CD4-positive, alpha-beta T cell treated with Interferon gamma for 1 hour (primary cell): ENCODE measurements around the gene DDR2.

Source experiments
- DNase-seq: peaks from one replicate; pipeline ENCODE4 v3.0.0-alpha.2; 2020

The DDR2 gene

DNA sequence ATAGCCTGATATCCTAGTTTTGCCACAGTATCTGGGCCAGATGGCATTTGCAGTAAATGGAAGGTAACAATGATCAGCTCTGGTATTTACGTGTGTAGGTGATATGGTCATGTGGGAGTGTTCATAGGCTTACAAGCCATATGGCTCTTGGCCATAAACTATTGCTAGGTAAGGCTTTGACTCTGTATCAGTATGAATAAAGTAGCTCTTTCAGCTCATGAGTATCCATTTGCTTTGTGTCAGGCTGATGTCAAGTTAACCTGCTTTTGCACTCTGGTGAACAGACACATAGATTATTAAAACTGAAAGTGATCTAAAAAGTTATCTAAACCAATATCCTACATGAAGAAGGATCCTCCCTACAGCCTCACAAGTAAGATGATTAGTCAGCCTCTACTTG, 69.0 kb downstream of the DDR2 start:
- no peak for DNase-seq

GRCh38 chr1:162702628-162703027, 70.4 kb downstream of the DDR2 start:
- DNase-seq = no peak

DNA sequence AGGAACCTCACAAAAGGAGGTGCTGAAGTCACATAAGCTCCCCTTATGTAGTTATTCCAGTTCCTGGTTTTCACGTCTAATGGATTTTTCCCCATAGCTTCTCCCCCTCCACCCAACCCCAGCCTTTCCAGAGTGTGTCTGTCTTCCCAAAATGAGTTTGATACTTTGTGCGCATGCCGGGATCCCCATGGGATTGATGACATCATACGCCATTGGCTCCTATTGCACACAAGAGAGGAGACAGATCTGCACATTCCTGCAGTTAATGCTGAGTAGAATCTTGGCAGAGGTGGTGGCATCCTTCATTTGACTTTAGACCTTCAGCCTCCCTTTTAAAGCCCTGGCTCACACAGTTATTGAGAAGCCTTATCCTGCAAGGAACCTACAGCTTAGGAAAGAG, 71.4 kb downstream of the DDR2 start:
- DNase-seq = no peak

DNA sequence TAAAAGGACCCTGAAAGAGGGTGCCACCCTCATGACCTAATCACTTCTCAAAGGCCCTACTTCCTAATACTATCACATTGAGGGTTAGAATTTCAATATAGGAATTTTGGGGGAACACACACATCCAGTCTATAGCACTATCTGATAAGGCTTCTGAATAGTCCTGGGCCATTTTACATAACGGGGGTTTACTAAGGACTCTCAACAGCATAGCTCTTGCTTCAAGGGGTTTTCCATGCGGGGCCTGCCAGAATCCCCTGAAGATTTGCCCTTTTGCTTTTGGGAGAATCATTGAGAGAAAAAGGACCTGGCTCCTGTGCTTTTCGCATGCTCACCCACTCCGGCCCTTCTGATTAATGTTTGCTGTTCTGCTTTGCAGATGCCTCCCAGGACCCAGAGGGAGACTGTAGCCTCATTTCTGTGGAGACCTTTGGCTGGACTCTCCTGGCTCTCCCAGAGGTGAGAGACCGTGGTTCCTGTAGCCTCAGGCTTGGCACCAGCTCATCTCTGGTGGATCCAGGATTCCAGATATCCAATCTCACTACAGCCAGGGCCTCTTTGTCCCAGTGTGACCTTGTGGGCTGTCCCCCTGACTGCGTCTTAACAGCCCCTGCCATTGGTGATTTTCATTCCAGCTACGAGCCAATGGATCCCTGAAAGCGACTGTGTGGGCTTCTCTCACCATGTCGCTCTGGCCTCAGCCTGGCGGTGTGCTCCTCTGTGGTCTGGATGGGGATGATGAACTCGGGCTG, 72.6 kb downstream of the DDR2 start:
- no peak for DNase-seq

- DNase-seq = no peak
These were observed 73.7 kb downstream of the DDR2 start for GRCh38 chr1:162706003-162706402.

DNA sequence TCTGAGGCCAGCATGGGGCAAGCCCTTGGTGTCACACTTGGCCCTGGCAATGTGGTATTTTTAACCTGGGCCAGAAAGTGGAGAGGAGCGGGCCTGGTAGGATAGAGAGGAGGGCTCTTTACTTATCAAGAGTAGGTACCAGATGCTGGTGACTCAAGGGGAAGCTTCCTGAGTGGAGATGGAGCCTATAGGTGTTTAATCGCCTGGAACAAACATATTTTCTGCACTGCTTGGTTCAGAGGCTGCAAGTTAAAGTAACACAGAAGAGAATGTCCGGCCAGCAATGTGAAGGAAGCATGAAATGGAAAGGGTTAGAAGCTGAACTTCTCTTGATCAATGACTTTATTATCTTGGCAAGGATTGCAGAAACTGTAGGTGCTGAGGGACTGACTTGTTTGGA, 74.3 kb downstream of the DDR2 start:
- no peak for DNase-seq

- DNase-seq = no peak
These were observed 76.0 kb downstream of the DDR2 start for GRCh38 chr1:162708286-162708685.

DNA sequence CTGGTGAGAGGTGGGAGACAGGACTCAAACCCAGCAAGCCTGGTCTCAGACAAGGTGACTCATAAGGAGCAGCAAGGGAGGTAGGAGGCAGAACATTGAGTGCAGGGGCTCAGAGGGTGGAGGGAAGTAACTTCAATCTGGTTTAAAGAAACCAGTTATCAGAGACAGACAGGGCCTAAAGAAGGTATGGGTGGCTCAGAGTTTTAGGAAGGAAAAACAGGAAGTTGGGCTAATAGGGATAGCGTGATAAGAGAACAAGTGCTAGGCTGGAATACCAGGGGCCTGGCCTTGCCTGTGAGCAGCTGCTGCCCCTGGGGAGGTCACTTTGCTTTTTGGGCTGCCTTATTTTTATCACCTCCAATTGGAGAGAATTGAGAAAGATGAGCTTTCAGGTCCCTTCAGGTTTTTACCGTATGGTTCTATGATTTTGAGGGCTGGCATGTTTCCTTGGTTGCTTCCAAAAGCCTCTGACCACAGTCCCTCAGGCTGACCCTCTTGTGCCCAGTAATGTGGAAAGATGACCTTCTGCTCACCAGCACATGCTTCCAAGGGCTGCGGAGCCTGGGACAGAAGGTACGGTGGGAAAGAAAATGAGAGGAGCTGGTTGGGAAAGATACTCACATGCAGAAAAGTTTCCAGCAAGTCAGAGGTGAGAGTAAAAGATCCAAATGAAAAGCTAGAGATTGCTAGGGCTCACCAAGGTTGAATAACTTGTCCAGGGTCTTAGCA, 77.0 kb downstream of the DDR2 start:
- DNase-seq = no peak

- DNase-seq = no peak
These were observed 77.6 kb downstream of the DDR2 start for GRCh38 chr1:162709870-162710269.

DNA sequence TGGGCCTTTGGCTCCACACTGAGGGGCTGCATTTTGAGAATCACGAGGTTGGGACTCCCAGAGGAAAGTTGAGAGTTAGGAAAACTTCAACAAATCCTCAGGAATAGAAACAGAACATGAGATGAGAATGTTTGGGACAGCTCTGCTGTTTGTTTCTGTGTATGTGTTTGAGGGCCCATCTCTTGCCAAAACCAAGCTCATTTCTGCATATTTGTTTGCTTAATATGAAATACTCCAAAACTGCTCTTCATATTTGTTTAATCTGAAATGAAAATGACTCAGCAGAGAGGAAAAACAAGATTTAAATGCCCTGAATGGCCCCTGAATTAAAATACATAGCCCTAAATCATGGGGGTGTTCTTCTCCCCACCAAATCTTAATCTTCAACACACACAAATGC, 78.1 kb downstream of the DDR2 start:
- no peak for DNase-seq

GRCh38 chr1:162710780-162711465, 78.7 kb downstream of the DDR2 start:
- DNase-seq = no peak

DNA sequence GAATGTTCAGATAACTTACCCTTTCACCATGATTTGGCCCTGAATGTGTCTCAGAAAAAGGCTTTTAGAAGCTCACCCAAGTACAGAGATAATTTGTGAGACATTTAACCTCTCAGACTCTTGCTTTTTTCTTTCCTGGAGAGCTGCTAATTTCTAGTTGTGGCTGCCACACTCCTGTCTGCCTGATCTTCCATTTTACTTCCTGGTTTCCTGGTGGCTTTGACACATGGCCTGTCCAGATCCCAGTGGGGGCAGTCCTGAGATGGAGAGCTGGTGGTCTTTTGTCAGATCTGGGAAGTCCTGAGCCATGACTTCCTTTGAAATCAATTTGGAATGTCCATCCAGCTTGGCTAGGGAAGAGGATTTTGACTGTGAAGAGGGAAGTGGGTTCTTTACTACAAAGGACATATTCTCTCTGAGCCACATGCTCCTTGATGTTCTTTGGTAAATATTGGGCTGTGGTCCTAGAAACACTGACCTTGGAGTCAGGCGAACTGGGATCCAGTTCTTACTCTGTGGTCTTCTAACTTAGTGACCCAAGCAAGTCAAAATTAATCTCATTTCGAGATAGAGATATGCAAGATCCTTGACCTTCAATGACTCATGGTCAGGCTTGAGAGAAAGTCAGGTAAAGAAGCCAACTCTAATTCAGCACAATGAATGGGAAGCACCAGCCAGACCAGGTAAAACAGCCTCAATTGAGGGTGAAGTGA, 80.2 kb downstream of the DDR2 start:
- no peak for DNase-seq

DNA sequence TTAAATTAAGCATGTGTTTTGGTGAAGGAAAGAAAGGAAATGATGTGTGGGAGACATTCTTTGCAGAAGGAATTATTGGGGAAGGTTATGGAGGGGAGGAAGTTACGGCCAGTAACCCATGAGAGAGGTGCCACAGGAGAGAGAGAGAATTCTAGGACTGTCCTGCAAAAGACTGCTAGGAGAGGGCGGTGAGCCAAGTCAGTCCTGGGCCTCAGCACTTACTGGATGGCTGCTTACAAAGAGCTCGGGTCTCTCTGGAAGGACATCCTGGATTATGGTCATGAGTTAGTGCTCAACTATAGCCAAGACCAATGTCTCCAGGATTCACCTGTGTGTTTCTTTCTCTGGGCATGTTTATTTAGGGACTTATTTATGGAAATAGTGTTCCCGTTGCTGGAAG, 83.9 kb downstream of the DDR2 start:
- DNase-seq = no peak

DNA sequence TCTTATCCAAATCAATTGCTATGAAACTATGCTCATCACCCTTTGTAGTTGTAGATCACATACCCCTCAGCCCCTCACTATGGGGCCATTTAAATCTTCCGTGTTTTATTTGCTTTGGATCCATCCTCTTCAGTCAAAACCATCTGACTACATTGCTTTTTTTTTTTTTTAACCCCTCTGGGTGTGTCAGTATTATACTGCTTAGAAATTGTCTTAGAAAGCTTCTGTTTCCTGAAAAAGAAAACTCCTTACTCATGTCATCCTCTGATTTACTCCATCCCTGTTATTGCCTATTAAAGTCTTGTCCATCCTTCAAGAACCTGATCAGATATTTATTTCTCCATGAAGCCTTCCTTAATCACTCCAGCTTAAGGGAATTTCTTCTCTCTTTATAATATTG, 84.3 kb downstream of the DDR2 start:
- DNase-seq = no peak

- no peak for DNase-seq
These were observed 85.4 kb downstream of the DDR2 start for GRCh38 chr1:162717548-162718184.

- no peak for DNase-seq
These were observed 87.4 kb downstream of the DDR2 start for GRCh38 chr1:162719678-162720077.

GRCh38 chr1:162720996-162721395, 88.7 kb downstream of the DDR2 start:
- DNase-seq = no peak

DNA sequence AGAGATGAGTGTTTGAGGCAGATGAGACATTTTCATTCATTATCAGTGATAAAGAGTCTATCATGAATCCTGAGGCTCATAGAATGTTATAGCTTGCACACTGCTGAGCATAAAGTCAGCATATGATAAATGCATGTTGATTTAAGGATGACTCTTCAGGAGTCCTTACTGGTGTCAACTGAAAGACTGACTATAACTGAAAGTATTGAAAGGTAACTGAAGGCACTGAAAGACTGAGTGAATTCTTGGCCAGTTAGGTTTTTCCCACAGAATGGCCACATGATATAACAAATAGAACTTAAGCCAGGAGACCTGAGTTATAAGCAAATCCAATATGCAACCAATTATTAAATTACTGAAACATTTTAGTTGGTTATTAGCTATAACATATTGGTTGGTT, 89.2 kb downstream of the DDR2 start:
- no peak for DNase-seq

- DNase-seq = no peak
These were observed 89.8 kb downstream of the DDR2 start for GRCh38 chr1:162722036-162722435.

GRCh38 chr1:162724583-162725120, 92.4 kb downstream of the DDR2 start:
- no peak for DNase-seq

- DNase-seq = no peak
These were observed 93.1 kb downstream of the DDR2 start for GRCh38 chr1:162725301-162725837.

- DNase-seq = no peak
These were observed 94.3 kb downstream of the DDR2 start for GRCh38 chr1:162726555-162726954.
